Stimulated activated CD8-positive, alpha-beta memory T cell treated with anti-CD3 and anti-CD28 coated beads, Interleukin-15, amount 100 ng/mL, for 4 hours (primary cell): ENCODE measurements around the gene MAGI1.
"Not testable (repeated sequence)": the region's sequence is repeated elsewhere in the genome, so short reads cannot be mapped to it uniquely, and the experiment has no call there.

ENCODE experiments used
- DNase-seq, 2 donors: peaks; one replicate each; pipeline ENCODE4 v3.0.0-alpha.2; 2020; ENCODE audit warnings: low read depth in 2 of 2

Gene MAGI1

DNA sequence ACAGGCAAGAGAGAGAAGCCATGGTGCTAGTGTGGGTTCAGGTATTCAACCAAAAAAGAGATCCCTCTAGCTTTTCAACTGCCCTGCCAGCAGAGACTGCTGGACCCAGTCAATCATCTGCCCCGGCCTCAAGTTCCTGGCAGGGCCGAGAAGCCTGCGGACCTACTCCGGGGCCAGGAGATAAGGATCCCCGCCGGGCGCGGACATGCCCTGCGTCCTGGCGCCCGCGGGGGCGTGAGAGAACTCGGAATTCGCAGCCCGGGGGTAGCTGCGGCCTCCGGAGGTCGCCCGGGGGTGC, 821 bp upstream of the MAGI1 start:
- DNase-seq: no peak

DNA sequence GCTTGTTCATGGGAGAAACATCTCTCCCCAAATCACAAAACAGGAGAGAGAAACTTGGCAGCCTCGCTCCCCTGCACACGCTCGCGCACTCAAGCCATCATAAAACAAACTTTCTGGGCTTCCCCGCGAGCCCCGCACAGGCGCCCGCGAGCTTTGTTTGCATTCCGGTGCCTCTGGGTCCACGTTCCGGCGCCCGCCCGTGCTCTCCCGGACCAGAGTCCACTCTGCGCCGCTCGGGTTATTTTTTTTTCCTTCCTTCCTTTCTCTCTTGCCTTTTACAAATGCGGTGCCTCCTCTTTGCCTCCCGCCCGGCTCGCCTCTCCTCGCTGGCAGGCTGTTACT, 363 bp downstream of the MAGI1 start:
- DNase-seq: no peak

DNA sequence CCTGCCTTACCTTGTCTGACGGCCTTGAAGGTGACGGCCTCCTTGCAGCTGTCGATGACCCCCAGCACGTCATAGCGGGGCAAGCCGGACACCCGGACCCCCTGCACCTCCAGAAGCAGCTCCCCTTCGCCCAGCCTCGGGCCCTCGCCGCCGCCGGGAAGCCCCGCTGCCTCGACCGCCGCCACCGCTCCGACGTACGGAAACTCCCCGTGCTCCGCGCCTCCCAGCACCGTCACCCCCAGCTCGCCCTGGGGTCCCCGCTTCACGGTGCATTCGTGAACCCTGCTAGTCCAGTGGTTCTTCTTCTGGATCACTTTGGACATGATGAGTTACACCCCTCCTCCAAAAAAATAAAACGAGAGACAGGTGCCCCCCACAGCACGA, 740 bp downstream of the MAGI1 start:
- no peak for DNase-seq

DNA sequence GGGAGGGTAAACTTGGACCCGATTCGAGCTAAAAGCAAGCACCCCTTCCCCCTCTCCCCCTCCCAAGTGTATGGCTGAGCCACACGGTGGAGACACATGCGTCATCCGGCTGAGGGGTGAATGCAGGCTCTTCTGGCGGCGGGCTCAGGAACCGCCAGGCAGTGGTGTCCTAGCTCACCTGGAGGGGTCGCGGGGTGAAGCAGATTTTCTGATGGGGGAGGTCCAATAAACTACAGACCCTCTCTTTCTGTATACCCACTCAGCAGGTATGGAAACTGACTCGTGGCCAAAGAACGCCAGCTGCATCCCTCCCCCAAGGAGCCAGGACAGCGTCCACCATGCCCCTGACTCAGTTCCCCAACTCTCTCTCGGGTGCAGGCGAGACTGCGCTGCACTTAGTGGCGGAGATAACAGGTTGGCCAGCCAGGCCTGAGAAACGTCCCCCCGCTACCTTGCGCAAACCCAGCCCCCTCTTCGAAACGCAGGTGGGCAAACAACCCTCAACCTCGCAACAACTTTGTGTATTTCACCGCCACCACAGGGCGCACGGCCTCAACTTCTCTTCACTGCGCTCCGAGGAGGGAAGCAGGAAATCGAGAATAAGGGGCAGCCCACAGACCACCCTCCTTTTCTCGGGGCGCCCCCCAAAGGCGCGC, 1.3 kb downstream of the MAGI1 start:
- DNase-seq: no peak

DNA sequence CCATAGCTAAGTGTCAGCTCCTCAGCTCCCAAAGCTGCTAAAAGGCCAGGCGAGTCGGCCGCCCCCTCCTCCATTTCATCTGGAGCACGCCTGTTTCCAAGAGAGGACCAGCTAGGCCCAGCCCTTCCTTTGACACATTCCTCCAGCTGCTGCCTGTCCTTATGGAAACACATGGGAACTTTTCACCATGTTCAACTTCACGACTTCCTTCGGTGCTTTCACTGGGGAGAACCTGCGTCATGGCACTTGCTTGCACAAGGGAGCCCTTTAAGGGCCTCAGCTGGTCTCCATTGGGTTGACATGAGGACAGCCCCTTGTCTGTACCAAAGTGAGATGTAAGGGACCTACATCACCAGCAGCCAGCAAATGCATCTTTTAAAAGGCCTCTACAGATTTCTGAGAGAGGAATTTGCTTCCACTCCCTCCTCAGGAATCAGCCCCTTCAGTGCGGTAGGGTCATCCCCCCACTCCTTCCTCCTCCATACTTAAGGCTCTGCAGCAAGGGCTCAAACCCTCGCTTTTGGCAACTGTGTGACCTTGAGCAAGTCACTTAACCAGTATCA, 2.1 kb downstream of the MAGI1 start:
- DNase-seq: no peak

DNA sequence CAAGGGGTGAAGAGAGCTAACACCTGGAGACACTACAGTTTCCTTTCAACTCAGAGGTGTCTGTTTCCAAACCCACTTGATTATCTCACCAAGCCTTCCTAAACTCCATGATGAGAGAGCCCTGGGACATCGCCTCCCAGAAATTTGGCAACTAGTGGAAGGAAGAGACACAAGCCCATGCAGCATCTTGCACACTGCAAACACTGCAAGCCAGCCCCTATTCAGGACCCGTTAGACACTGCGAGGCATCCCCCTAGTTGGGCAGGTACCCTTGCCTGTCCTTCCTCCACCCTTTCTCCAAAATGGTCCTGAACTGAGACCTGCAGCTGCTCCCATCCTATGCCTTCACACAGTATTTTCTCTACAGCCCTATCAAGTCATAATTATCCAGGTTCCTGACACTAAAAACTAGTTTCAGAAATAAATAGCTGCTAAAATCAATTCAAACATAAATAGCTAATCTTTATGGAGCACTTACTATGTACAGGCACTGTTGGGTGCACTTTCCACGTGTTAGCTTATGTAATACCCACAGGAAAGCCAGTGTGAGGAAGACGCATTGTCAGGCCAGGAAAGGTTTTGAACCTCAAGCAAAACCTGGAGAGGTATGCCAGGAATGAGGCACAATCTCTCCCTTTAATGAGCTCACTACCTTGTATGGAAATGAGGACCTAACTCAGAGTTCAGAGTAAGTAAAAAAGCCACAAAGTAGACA, 2.8 kb downstream of the MAGI1 start:
- no peak for DNase-seq

DNA sequence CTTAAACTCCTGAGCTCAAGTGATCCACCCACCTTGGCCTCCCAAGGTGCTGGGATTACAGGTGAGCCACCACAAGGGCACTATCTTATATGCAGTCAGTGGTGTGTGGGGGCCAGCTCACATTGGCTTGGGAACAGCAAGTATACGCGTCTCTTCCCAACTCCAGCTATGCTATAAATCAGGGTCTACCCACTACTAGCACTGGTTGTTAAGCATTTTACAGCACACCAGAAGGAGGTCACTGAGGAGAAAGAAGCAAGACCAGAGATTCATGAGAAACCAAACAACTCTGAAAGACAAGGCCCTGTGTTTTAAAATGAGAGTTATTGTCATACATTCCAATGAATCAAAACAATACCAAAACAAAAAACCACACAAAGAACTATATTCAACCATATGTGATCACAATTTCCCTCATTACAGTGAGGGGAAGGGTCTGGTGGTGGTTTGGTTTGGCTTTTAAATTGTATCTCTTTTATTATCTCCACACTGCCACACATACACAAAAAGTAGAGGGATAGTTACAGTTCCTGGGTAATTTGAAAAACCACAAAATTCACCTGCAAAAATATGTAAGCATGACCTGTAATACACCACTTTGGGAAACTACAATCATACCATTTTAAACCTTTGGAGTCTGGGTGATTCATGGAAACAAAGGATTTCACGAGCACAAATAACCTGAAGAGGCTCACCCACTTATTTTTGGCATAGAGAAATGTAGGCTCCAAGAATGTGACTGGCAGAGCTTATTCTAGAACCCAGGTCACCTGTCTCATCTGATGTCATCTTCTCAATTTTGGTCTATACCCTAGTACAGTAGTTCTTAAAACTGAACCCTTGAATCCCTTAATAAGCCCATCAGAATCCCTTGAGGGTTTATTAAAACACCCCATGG, 5.2 kb downstream of the MAGI1 start:
- DNase-seq: no peak

DNA sequence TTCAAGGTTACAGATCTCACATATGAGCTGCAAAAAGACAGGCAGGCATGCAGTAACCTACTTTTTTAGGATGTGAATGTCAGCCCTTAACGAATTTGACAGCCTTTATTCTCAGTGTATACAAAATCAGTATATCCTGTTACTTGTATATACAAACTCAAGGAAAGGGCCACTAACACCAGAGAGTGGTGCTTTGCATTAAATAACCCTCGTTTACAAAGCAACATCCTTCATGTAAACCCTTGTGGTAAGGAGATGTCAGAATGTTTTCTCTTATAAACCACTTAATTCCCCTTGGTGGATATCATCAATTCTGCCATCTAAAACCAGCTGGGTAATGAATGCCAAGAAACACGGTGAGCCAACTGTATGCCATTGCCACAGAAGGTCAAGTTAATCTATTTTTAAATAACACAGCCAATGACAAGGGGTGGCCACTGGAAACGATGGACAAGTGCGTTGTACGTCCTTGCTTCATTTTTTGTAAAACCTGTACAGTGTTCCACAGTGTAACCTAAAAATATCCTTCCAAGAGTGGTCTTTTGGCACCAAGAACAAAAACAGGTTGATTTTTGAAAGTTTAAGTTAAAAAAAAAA, 7.5 kb downstream of the MAGI1 start:
- no peak for DNase-seq

DNA sequence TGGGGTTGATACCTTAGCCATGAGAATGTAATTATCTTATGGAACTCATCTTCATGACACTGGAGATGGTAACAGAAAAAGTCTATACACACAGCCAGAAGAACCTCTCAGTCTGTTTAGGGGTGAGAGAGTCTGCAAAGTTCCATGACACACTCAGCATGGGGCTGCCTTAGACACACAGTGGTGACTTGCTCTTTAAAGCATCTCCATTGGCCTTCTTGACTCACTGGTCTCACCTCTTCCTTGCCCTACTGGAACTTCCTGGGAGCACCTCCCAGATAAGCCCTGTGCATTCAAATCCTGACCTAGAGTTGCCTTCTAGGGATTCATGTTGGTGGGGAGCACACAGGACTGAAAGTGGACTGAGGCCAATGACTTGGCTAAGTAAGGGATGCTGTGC, 9.3 kb downstream of the MAGI1 start:
- no peak for DNase-seq

DNA sequence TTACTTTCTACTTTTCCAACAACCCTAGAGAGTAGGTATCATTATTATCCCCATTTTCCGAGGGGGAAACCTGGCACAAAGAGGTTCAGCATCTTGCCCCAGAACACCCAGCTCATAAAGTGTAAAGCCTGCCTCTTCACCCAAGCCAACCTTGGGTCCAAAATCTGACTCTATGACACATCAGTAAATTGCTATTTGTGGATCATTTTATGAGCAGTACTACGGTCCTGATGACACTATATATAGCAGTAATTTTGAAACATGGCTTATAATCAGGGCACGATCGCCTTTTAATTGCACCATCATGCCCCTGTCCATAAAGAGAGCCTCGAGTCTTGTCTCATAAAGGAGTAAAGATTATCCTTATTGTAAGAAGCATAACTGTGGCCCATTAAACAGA, 9.7 kb downstream of the MAGI1 start:
- DNase-seq: no peak

DNA sequence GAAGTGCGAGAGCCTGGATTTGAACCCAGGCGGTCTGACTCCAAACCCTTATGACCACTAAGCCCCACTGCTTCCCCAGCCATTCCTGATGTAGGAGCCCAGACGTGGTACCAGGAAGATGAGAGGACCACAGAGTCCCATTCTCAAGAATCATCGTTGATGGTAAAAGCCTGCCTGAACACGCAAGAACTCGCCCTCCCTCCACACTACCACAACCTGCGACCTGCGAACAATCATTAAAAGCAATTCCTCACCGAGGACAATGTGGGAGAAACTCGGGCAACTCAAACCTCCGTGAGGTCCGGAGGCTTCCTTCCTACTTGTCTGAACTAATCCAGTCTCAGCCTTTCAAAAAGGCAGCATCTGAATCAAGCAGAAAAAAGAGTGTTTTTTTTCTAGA, 10.3 kb downstream of the MAGI1 start:
- no peak for DNase-seq

DNA sequence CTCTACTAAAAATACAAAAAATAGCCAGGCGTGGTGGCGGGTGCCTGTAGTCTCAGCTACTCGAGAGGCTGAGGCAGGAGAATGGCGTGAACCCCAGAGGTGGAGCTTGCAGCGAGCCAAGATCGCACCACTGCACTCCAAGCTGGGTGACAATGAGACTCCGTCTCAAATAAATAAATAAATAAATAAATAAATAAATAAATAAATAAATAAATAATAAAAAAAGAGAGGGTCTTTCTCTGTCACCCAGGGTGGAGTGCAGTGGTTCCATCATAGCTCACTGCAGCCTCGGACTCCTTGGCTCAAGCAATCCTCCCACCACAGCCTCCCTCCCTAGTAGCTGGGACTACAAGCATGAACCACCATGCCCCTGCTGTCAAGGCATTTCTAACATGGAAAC, 11.6 kb downstream of the MAGI1 start:
- DNase-seq: not testable (repeated sequence)

DNA sequence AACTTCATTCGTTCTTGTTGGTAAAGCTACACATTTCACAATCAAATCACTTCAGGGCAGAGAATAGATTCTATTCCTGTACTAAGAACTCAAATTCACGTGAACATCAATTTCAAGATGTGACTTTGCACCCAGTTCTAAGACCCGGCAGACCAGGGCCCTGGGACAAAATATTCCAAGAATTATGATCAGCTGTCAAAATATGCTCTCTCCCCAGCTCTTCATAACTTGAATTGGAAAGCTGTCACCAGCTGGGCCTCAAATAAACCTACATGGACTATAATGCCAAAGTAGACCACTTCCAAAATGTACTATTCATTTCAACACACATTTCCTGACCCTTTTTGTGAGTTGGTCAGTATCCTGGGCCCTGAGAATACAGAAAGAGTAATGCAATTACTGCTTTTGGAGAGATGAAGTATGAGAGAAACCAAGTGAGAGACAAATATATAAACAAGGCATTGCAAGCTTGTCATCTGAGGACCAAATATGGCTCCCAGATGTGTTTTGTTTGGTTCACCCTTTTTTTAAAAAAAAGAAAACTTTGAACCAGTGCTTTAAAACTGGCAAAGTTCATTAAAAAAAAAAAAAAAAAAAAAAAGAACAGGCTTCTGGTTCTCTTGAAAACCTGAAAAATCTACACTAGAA, 14.9 kb downstream of the MAGI1 start:
- no peak for DNase-seq

DNA sequence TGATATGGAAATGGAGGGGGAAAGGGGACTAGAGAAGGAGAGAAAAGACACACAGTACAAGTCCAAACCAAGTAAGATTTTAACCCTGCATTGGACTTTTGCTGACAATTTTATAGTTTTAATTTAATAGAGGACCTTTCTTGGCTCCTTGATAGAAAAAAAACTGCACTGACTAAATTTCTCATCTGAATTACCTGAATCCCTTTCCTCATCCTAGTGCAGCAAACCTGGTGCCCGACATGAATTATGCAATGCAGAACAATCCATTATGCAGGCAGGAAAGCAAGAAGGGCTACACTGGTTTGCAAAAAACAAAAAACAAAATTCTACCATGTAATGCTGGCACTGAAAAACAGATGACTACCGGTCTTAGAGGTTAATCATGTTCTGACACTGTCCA, 15.5 kb downstream of the MAGI1 start:
- DNase-seq: no peak

DNA sequence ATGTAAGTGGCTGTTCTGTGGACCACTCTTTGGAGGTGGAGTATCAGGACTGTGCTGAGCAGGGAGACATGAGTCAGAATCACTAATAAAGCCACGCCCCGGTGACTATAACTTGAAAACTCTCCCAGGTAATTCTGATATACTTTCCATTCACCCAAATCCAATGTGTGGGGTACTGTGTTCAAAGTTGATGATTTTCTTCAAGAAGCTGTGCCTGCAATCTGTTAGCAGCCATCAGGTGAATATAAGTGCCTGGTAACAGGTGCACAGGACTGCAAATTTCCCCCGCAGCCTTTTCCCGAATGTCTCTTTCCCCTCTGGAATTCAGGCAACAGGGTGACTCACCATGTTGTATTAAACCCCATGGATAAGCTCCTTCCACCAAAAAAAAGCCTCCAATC, 17.0 kb downstream of the MAGI1 start:
- DNase-seq: no peak

DNA sequence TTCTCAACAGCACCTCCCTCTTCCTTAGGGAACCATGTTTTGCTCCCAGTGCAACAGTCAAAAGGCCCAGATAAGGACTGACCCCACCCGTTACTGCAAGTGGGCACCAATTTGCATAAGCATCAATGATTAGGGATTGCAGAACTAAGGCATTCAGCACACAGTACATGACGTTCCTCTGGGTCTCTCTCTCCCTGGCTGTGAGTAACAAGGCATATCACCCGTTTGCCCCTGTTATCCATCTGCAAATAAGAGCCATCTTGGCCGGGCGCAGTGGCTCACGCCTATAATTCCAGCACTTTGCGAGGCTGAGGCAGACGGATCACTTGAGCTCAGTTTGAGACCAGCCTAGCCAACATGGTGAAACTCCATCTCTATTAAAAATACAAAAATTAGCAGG, 18.8 kb downstream of the MAGI1 start:
- no peak for DNase-seq

DNA sequence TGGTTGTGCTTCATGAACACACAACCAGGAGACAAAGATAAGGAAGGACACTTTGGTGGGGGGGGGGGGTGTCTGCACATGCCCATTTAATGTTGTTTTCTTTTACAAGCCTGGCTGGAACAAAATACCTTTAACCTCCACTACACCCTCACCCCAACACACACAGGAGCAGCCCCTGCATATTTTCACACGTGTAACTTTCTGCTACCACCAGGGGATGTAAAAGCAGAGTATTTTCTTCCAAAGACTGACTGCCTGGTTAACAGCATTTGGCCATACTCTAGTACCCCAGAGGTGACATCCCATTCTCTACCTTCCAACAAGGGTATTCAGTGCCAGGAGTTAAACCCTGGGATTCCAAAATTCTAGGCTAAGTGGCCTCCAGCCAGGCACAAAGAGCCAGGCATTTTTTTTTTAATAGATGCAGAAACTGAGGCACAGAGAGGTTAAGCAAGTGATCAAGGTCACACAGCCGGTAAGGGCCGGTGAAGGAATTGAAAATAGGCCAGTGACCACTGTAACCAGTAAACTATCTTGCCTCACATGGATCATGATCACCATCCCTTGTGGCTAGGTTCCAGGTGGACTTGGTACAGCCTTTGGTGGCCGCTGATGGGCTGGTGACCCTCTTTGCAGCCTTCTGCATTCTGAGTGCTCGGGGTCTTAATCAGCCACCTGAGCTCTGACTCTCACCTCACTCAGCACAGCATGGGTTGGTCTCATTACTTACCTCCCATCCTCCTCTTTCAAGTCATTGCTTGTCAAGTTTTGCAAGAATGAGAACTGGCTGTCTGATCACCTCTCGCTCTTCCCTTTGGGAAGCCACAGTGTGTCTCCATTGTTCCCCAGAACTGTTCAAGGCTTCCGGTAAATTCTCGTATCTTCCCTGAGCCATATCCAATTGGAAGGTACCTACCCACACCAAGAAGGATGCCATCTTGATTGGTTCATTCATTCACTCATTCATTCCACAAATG, 20.4 kb downstream of the MAGI1 start:
- DNase-seq: no peak

DNA sequence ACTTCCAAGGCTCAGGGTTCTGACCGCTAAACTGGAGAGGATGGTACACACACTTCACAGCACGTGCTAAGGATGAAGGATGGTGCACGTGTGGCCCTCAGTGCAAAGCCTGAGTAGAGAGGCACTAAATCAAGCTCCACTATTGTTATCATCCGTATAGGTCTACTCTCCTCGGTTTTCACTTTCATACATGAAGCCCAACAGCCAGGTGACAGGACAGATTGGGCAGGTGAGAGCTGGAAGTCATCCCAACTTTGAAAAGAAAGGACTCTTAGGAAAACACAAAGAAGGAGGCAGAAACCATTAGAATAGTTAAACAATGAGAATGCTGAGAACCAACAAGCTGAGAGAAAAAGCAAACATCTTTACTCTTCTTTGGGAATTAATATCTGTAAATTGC, 21.1 kb downstream of the MAGI1 start:
- DNase-seq: no peak

DNA sequence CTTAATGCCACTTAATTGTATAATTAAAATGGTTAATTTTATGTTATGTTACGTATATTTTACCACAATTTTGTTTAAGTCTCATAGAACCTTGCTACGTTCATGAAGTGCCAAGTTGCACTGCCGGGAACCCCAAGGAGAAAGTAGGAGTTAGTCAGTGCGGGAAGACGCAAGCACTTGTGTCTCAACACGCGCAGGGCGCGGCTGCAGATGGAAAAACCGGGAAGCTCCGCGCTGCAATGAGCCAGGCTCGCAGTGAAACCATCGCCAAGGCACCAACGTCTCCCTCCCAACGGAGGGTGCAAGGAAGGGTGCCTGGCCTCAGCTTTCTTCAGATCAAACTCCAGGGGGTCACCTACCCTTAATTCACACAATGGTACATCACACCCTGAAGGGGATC, 21.6 kb downstream of the MAGI1 start:
- DNase-seq: no peak

DNA sequence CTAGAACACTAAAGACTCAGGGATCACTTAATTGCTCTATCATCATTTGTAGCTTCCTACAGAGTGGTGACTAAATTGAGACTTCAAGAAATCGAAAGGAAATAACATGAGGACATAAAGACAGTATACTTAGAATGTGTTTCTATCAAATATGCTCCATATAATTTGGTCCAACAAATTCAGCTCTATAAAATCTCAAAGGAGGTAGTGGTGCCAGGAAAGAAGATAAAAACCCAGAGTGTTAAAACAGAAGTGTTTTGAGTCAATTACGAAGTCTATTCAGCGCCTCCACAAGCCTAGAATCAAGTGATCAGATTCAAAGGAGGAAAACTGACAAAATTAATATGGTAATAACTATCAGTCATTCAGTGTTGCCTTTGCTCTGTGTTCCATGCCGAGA, 22.9 kb downstream of the MAGI1 start:
- no peak for DNase-seq

DNA sequence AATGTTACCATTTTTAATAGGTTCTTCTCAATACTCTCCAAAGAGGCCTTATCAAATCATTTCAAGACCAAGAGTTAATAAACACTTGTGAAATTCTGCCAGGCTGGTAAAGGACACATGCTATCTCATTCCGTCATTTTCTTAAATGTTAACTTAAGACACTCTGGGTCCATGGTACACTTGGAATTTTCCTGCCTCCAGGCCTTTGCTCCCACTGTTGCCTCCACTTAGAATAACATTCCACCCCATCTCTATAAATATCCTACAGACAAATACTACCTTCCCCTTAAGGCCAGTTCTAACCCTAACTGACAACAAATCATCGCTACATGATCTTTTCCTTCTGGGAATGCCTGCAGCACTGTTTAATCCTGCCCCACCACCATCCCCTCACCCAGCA, 24.1 kb downstream of the MAGI1 start:
- no peak for DNase-seq
